C4-2B (cell line): ENCODE results near the gene KANSL1L.

Experiments
- CTCF ChIP-seq: fragments of 450-650 bp; conservative IDR thresholded peaks from 2 replicates; pipeline ENCODE4 v1.5.1; 2017; ENCODE audit warnings: mild to moderate bottlenecking
- ZFX ChIP-seq: fragments of 450-650 bp; IDR thresholded peaks from 2 replicates; pipeline ENCODE4 v1.6.1; 2017

DNA sequence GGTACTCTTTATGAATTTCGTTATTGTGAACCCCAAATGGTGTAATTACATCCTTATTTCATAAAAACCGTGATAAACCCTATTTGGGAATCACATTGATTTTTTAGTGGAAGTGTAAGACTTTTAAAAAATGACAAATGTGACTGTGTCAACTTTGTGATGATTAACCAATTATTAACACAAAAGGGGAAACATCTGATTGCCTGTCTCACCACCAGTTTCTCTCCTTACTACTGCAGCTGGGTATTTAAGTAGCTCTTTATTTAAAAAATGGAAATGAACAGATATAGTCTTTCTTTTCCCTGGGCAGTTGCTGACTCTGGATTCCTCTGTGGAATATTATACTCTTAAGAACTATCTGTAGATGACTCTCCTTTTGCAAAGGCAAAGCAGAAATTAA, 180.4 kb downstream of the KANSL1L start:
- no peak for TF ChIP-seq CTCF
- TF ChIP-seq ZFX, result no peak
